K562 (cell line): Measurements from ENCODE around the gene MMP24.

Source experiments
- ATF1 ChIP-seq, 2 experiments: fragments of 450-650 bp in 1 of 2; IDR thresholded peaks; 2 replicates each; pipeline ENCODE4 v1.6.1; 2016; ENCODE audit warnings: missing compliant biosample characterization in 1 of 2, missing genetic modification characterization in 1 of 2
- CHD2 ChIP-seq: IDR thresholded peaks from 2 replicates; pipeline ENCODE4 v1.6.1; 2011; ENCODE audit warnings: low read depth, low read length
- MED1 ChIP-seq: sonication (generic); formaldehyde crosslinking; IDR thresholded peaks from 2 replicates; pipeline ENCODE4 v1.8.1; 2023; ENCODE audit warnings: missing genetic modification reagents, borderline replicate concordance
- MTA2 ChIP-seq: fragments of 450-650 bp; IDR thresholded peaks from 2 replicates; pipeline ENCODE4 v1.6.1; 2016; ENCODE audit warnings: low read depth
- NFYB ChIP-seq: IDR thresholded peaks from 2 replicates; pipeline ENCODE4 v1.6.1; 2011; ENCODE audit warnings: mild to moderate bottlenecking, moderate library complexity; ENCODE audit not compliant: insufficient read length; ENCODE audit errors: extremely low read depth
- PCBP2 ChIP-seq: fragments of 200-400 bp; formaldehyde crosslinking; IDR thresholded peaks from 2 replicates; pipeline ENCODE4 v1.6.1; 2018; ENCODE audit warnings: low read length, low read depth, mild to moderate bottlenecking, moderate library complexity; ENCODE audit not compliant: poor library complexity, severe bottlenecking
- POLR2G ChIP-seq: fragments of 200-400 bp; formaldehyde crosslinking; IDR thresholded peaks from 2 replicates; pipeline ENCODE4 v1.6.1; 2017; ENCODE audit warnings: low read depth, mild to moderate bottlenecking, antibody characterized with exemption, low read length, moderate library complexity
- SP1 ChIP-seq: sonication (generic); formaldehyde crosslinking; IDR thresholded peaks from 2 replicates; pipeline ENCODE4 v1.8.1; 2022; ENCODE audit warnings: mild to moderate bottlenecking, missing genetic modification reagents
- ZBTB8A ChIP-seq: fragments of 450-650 bp; IDR thresholded peaks from 2 replicates; pipeline ENCODE4 v1.6.1; 2018; ENCODE audit warnings: mild to moderate bottlenecking, moderate library complexity; ENCODE audit not compliant: partially characterized antibody
- TF ChIP-seq, protein P1 (sequence below): fragments of 250-450 bp; sonication (Bioruptor Pico); IDR thresholded peaks from 2 replicates; pipeline ENCODE4 v1.5.0; 2020; ENCODE audit warnings: mild to moderate bottlenecking
- TF ChIP-seq, protein P2 (sequence below), 3 experiments: IDR thresholded peaks in 2 of 3; conservative IDR thresholded peaks in 1 of 3; 2 replicates each; pipeline ENCODE4 v1.5.1; 2011 to 2012; ENCODE audit warnings: low read length in 3 of 3, mild to moderate bottlenecking in 3 of 3, control low read depth in 2 of 3, improper control_type of control experiment in 1 of 3, inconsistent platforms in 1 of 3, low read depth in 1 of 3, mixed read lengths in 1 of 3, moderate library complexity in 1 of 3; ENCODE audit not compliant: insufficient read depth in 2 of 3
- TF ChIP-seq, protein P3 (sequence below): sonication (generic); formaldehyde crosslinking; IDR thresholded peaks from 2 replicates; pipeline ENCODE4 v1.8.1; 2023; ENCODE audit warnings: mild to moderate bottlenecking, missing genetic modification reagents

DNA sequence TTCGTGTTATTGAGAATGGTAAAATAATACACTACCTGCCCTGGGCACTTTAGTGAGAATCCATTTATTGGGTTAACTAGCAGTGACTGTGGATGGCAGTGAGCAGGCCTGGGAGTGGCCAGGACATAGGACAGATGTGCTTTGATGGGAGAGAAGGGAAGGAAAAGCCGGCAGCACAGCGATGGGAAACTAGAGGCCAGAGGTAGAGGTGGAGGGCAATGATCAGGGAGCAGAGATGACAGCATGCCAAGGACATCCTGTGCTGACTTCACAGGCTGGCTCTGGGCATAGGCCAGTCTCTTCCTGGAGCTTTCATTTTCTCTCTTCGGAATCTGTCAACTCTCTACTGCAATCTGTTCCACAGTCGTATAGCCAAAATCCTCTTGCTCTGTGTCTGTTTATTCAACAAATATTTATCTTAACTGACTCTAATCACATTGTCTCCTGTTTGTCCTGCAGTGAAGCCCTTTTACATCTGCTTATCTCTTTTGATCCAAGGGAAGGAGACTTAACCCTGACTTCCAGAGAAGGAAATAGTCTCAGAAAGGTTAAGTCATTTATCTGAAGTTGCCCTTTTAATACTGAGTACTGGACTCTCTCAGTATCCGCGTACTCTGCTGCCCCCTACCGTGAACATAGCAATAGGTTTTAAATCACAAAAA lies 18.4 kb upstream of the MMP24 start:
- TF ChIP-seq, protein P1, sequence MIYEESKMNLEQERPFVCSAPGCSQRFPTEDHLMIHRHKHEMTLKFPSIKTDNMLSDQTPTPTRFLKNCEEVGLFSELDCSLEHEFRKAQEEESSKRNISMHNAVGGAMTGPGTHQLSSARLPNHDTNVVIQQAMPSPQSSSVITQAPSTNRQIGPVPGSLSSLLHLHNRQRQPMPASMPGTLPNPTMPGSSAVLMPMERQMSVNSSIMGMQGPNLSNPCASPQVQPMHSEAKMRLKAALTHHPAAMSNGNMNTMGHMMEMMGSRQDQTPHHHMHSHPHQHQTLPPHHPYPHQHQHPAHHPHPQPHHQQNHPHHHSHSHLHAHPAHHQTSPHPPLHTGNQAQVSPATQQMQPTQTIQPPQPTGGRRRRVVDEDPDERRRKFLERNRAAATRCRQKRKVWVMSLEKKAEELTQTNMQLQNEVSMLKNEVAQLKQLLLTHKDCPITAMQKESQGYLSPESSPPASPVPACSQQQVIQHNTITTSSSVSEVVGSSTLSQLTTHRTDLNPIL, result no peak
- TF ChIP-seq, protein P2, sequence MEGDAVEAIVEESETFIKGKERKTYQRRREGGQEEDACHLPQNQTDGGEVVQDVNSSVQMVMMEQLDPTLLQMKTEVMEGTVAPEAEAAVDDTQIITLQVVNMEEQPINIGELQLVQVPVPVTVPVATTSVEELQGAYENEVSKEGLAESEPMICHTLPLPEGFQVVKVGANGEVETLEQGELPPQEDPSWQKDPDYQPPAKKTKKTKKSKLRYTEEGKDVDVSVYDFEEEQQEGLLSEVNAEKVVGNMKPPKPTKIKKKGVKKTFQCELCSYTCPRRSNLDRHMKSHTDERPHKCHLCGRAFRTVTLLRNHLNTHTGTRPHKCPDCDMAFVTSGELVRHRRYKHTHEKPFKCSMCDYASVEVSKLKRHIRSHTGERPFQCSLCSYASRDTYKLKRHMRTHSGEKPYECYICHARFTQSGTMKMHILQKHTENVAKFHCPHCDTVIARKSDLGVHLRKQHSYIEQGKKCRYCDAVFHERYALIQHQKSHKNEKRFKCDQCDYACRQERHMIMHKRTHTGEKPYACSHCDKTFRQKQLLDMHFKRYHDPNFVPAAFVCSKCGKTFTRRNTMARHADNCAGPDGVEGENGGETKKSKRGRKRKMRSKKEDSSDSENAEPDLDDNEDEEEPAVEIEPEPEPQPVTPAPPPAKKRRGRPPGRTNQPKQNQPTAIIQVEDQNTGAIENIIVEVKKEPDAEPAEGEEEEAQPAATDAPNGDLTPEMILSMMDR (IDR thresholded peaks at IDR 0.05 in 2 of 3, conservative IDR thresholded peaks at IDR 0.05 in 1 of 3; ENCODE audit: insufficient read depth in 2 of 3, low read depth in 1 of 3, low read length in 3 of 3), result peak; percentile 78 to 95 (median 79)
- TF ChIP-seq PCBP2 (no peak), ZBTB8A (no peak), MTA2 (peak; percentile 56; the same call in 1 of the 2 replicates), ATF1 (CRISPR knock-in tag; IDR thresholded peaks at IDR 0.05) (no peak), ATF1 (tag; IDR thresholded peaks at IDR 0.05) (0 out of 2 replicates have a peak, but pooled peaks have one; percentile 20), SP1 (CRISPR knock-in tag) (no peak; the same call in 1 of the 2 replicates), POLR2G (no peak), NFYB (no peak), CHD2 (no peak), MED1 (no peak)
- TF ChIP-seq, protein P3, sequence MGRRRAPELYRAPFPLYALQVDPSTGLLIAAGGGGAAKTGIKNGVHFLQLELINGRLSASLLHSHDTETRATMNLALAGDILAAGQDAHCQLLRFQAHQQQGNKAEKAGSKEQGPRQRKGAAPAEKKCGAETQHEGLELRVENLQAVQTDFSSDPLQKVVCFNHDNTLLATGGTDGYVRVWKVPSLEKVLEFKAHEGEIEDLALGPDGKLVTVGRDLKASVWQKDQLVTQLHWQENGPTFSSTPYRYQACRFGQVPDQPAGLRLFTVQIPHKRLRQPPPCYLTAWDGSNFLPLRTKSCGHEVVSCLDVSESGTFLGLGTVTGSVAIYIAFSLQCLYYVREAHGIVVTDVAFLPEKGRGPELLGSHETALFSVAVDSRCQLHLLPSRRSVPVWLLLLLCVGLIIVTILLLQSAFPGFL (CRISPR knock-in tag), result no peak
